ENCODE results near the gene CEP20.
A peak's percentile ranks its signal among the peaks of the same experiment; 100 is the strongest.
"Not testable (repeated sequence)": the region's sequence is repeated elsewhere in the genome, so short reads cannot be mapped to it uniquely, and the experiment has no call there.

The CEP20 gene

GRCh38 chr16:15888072-15888976 is at the start of gene CEP20:
Gene CEP20, minus strand, starts transcription at chr16:15888603. Its CDS starts 18 bp downstream, at chr16:15888585.
- DNase-seq (ENCODE audit: low spot score) = peak; percentile 99

DNA sequence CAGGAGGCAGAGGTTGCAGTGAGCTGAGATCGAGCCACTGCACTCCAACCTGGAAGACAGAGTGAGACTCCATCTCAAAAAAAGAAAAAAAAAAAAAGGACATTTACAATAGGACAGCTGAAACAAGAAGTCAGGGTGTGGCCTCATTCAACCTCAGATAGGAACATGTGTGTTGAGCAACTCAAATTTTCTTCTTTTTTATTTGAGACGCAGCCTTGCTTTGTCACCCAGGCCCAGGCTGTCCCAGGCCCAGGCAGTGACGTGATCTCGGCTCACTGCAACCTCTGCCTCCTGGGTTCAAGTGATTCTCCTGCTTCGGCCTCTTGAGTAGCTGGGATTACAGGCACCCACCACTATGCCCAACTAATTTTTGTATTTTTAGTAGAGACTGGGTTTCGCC is 48.4 kb upstream of the CEP20 start:
- FAIRE-seq = not testable (repeated sequence)

More at GRCh38 chr16:15888072-15888976, at the start of gene CEP20:
- no peak for FAIRE-seq

GRCh38 chr16:15934991-15935390 is 46.6 kb upstream of the CEP20 start:
- no peak for FAIRE-seq
- no peak for DNase-seq (ENCODE audit: low spot score)

More for the DNA sequence above, 48.4 kb upstream of the CEP20 start:
- DNase-seq (ENCODE audit: low spot score) = not testable (repeated sequence)

DNA sequence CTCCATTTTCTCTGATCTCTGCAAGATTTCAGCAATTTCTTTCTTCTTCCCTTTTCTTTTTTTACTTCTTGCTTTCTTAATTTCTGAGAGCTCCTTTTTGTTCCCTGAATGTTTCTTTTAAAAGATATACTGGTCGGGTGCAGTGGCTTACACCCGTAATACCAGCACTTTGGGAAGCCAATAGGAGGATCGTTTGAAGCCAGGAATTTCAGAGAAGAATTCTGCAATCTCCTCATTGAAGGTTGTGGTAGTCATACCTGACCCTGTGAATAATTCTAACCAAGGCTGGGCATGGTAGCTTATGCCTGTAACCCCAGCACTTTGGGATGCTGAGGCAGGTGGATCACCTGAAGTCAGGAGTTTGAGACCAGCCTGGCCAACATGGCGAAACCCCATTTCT is 45.4 kb upstream of the CEP20 start:
- FAIRE-seq (no peak), DNase-seq (ENCODE audit: low spot score) (no peak)

- FAIRE-seq (no peak), DNase-seq (ENCODE audit: low spot score) (no peak)
These were observed 44.5 kb upstream of the CEP20 start for GRCh38 chr16:15932939-15933338.

GRCh38 chr16:15928261-15929104 is 40.1 kb upstream of the CEP20 start:
- DNase-seq (ENCODE audit: low spot score) = no peak
- no peak for FAIRE-seq

- FAIRE-seq = no peak
These were observed 37.2 kb upstream of the CEP20 start for GRCh38 chr16:15925631-15926030.

DNA sequence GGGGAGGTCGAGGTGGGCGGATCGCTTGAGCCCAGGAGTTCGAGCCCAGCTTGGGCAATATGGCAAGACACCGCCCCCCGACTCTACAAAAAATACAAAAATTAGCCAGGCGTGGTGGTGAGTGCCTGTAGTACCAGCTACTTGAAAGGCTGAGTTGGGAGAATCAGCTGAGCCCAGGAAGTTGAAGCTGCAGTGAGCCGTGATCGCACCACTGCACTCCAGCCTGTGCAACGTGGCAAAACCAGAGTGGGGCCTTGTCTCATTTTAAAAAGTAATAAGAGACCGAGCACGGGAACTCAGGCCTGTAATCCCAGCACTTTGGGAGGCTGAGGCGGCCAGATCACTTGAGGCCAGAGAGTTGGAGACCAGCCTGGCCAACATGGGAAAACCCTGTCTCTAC is 36.6 kb upstream of the CEP20 start:
- no peak for DNase-seq (ENCODE audit: low spot score)
- no peak for FAIRE-seq

More at GRCh38 chr16:15925631-15926030, 37.2 kb upstream of the CEP20 start:
- no peak for DNase-seq (ENCODE audit: low spot score)

DNA sequence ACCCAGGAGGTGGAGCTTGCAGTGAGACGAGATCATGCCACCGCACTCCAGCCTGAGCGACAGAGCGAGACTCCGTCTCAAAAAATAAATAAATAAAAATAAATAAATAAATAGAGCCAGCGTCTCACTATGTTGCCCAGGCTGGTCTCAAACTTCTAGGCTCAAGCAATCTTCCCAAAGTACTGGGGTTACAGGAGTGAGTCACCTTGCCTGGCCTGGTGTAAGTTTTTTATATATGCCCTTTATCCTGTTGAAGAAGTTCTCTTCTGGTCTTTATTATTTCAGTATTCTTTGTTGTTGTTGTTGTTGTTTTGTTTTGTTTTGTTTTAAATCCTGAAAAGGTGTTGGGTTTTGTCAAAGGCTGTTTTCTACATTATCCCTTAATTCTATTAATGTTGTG is 30.9 kb upstream of the CEP20 start:
- FAIRE-seq (no peak), DNase-seq (ENCODE audit: low spot score) (no peak)

GRCh38 chr16:15918314-15918713 is 29.9 kb upstream of the CEP20 start:
- DNase-seq (ENCODE audit: low spot score); FAIRE-seq: not testable (repeated sequence)

DNA sequence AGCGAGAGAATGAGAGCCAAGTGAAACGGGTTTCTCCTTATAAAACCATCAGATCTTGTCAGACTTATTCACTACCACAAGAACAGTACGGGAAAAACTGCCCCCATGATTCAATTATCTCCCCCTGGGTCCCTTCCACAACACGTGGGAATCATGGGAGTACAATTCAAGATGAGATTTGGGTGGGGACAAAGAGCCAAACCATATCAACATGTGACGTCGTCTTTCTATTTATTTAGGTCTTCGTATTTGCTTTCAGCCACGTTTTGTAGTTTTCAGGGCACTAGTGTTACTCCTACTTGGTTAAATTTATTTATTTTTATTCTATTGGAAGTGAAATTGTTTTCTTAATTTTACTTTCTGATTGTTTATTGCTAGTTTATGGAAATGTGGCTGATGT is 27.9 kb upstream of the CEP20 start:
- no peak for FAIRE-seq
- DNase-seq (ENCODE audit: low spot score) = no peak

GRCh38 chr16:15915555-15916081 is 27.2 kb upstream of the CEP20 start:
- FAIRE-seq (no peak), DNase-seq (ENCODE audit: low spot score) (no peak)

- FAIRE-seq = no peak
- no peak for DNase-seq (ENCODE audit: low spot score)
These were observed 24.8 kb upstream of the CEP20 start for GRCh38 chr16:15913046-15913698.

GRCh38 chr16:15911198-15911597 is 22.8 kb upstream of the CEP20 start:
- no peak for FAIRE-seq
- no peak for DNase-seq (ENCODE audit: low spot score)

DNA sequence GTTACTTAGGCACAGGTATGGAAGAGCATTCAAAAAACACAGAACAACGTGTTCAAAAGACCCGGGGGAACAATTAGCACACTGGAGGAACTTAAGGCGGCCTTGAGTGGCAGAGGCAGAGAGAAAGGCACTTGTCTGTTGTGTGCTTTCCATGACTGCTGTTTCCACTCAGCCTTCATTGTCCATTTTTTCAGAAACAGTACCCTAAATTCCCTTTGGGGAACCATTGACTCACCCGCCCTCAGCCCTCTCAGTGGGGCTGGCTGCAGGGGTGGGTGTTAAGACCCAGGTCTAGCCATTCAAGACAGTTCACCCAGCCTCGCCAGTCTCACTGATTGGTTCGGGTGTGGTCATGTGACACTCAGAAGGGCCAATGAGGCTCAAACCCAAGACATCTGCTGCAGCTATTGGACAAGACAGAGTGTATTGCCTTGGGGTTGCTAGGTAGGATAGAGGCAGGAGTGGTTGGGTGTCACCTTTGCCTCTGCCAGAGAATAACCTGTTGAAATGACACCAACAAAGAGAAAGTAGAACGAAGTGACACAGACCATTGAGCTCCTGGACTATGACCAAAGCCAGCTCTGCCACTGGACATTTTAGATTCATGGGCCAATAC is 19.6 kb upstream of the CEP20 start:
- FAIRE-seq (no peak), DNase-seq (ENCODE audit: low spot score) (no peak)

DNA sequence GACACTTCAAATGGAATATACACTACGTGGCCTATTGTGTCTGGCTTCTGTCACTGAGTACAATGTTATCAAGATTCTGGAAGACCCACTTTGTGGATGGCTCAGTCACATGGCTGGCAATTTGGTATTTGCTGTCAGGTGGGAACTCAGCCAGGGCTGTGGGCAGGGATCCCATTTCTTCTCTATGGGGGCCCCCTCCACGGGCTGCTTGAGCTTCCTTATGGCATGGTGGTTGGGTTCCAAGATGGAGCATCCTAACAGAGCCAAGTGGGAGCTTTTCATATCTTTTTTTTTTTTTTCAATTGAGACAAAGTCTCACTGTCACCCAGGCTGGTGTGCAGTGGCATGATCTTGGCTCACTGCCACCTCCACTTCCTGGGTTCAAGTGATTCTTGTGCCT is 18.0 kb upstream of the CEP20 start:
- FAIRE-seq = no peak
- DNase-seq (ENCODE audit: low spot score) = no peak

GRCh38 chr16:15903960-15904359 is 15.6 kb upstream of the CEP20 start:
- FAIRE-seq = no peak
- no peak for DNase-seq (ENCODE audit: low spot score)

DNA sequence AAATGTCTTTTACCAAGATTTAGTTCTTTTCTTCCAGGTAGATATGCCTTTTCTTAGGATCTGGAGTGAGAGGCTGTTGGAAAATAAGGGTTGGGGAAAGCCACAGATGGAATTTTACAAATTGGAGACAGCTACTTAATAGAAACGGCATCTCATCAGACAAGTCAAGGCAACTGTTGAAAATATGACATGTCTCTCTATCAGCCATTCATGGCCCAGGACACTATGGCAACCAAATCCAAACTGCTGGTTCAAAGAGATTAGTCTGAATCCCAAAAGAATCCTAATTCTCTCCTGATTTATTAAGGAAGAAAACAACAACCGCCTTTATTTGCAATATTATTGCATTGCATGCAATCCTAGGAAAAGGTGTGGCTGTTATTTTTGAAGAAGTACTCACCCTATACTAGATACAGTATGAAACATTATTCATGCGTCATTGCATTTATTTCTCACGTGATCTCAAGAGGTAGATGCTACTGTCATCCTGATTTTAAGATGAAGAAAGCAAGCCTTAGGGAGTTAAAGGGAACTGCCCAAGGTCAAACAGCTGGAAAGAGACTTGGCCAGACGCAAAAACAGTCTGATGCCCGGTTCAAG is 12.6 kb upstream of the CEP20 start:
- FAIRE-seq = no peak
- DNase-seq (ENCODE audit: low spot score) = no peak

- FAIRE-seq (no peak), DNase-seq (ENCODE audit: low spot score) (no peak)
These were observed 12.0 kb upstream of the CEP20 start for GRCh38 chr16:15900357-15900756.

- FAIRE-seq (no peak), DNase-seq (ENCODE audit: low spot score) (peak; percentile 91)
These were observed 11.2 kb upstream of the CEP20 start for GRCh38 chr16:15899538-15900100.
